H1 (cell line): ENCODE results near the gene SMIM17. TPM values are rescaled to one million over a fixed set of nuclear protein-coding genes. Genes with fewer than 3 reads are reported as not detected.

Experiments used
- CTCF ChIA-PET: fragments of 300-600 bp; sonication (Branson Sonifier 250); formaldehyde crosslinking; loops from one replicate; lab custom pipeline; 2021; ENCODE audit not compliant: partially characterized antibody; lab: Charles Lee
- POLR2A ChIA-PET: fragments of 300-600 bp; sonication (Branson Sonifier 250); formaldehyde crosslinking; loops from one replicate; lab custom pipeline; 2021; ENCODE audit warnings: inconsistent platforms; ENCODE audit not compliant: partially characterized antibody; lab: Charles Lee
- DNase-seq, 2 experiments: peaks; one replicate each; pipeline versions ENCODE4 v3.0.0 to v3.0.0-alpha.2; 2010 to 2022; ENCODE audit warnings: low spot score in 2 of 2, low read depth in 1 of 2, mixed read lengths in 1 of 2
- FAIRE-seq: peaks from 2 replicates; lab custom pipeline; 2011; peaks lifted over from hg19 to GRCh38; lab: Jason Lieb, UNC
- H2AFZ ChIP-seq: 2 replicates; pipeline ENCODE4 v1.8.1; 2012; ENCODE audit warnings: low read length, inconsistent platforms
- H2AK5ac ChIP-seq: 2 replicates; pipeline ENCODE4 v1.6.1; 2013; ENCODE audit warnings: low read depth, low read length
- H2BK120ac ChIP-seq: replicated peaks from 2 replicates; pipeline ENCODE3; 2013; ENCODE audit warnings: low read depth, low read length, inconsistent platforms
- H2BK12ac ChIP-seq: 2 replicates; pipeline ENCODE4 v1.6.1; 2013; ENCODE audit warnings: low read depth, low read length
- H2BK15ac ChIP-seq: 2 replicates; pipeline ENCODE4 v1.6.1; 2013; ENCODE audit warnings: low read length
- H2BK20ac ChIP-seq: 2 replicates; pipeline ENCODE4 v1.6.1; 2013; ENCODE audit warnings: low read length
- H2BK5ac ChIP-seq: 2 replicates; pipeline ENCODE4 v1.6.1; 2013; ENCODE audit warnings: low read depth, low read length
- H3K14ac ChIP-seq: 2 replicates; pipeline ENCODE4 v1.6.1; 2013; ENCODE audit warnings: inconsistent platforms; ENCODE audit not compliant: insufficient read length
- H3K18ac ChIP-seq: 2 replicates; pipeline ENCODE4 v1.6.1; 2013; ENCODE audit warnings: low read length; ENCODE audit errors: extremely low read depth
- H3K23ac ChIP-seq: 2 replicates; pipeline ENCODE4 v1.6.1; 2013; ENCODE audit warnings: inconsistent platforms; ENCODE audit not compliant: insufficient read length
- H3K23me2 ChIP-seq: 2 replicates; pipeline ENCODE4 v1.6.1; 2013; ENCODE audit warnings: low read depth, low read length
- H3K27ac ChIP-seq: 2 replicates; pipeline ENCODE4 v1.6.1; 2011; ENCODE audit warnings: low read depth, low read length, inconsistent platforms
- H3K27me3 ChIP-seq, 4 experiments: replicated peaks in 1 of 4; 1 replicate in 1 of 4; 2 replicates in 3 of 4; pipeline versions ENCODE4 v1.6.1 to v1.8.1; 2011 to 2013; ENCODE audit warnings: low read length in 3 of 4, mild to moderate bottlenecking in 3 of 4, inconsistent platforms in 2 of 4, mixed read lengths in 2 of 4, moderate library complexity in 1 of 4; ENCODE audit not compliant: control insufficient read depth in 3 of 4, insufficient read depth in 3 of 4; ENCODE audit errors: extremely low read depth in 1 of 4
- H3K36me3 ChIP-seq, 4 experiments: 2 replicates each; pipeline versions ENCODE4 v1.6.1 to v1.8.1; 2011 to 2013; ENCODE audit warnings: mild to moderate bottlenecking in 4 of 4, low read length in 3 of 4, moderate library complexity in 2 of 4, control low read depth in 1 of 4, inconsistent platforms in 1 of 4; ENCODE audit not compliant: insufficient read depth in 4 of 4, control insufficient read depth in 2 of 4
- H3K4ac ChIP-seq: replicated peaks from 2 replicates; pipeline ENCODE3; 2013; ENCODE audit warnings: low read length, low read depth, mixed read lengths, inconsistent platforms; ENCODE audit not compliant: insufficient read length
- H3K4me1 ChIP-seq, 4 experiments: replicated peaks in 1 of 4; 1 replicate in 1 of 4; 2 replicates in 3 of 4; pipeline versions ENCODE4 v1.6.1 to v1.8.1; 2011 to 2013; ENCODE audit warnings: low read length in 3 of 4, inconsistent platforms in 2 of 4, mixed read lengths in 1 of 4; ENCODE audit not compliant: insufficient read depth in 4 of 4, control insufficient read depth in 3 of 4
- H3K4me2 ChIP-seq, 2 experiments: 2 replicates each; pipeline versions ENCODE4 v1.6.1 to v1.8.1; 2011 to 2013; ENCODE audit warnings: low read depth in 2 of 2, low read length in 2 of 2, control low read depth in 1 of 2, inconsistent platforms in 1 of 2, mild to moderate bottlenecking in 1 of 2; ENCODE audit not compliant: insufficient read depth in 1 of 2
- H3K4me3 ChIP-seq, 4 experiments: fragments of 200-600, 300-600 bp in 1 of 4; sonication (generic), shearing (Covaris generic), sonication (Bioruptor Twin) in 1 of 4; 2 replicates each; pipeline versions ENCODE4 v1.5.1 to v1.8.1; 2011 to 2016; ENCODE audit warnings: low read length in 4 of 4, low read depth in 3 of 4, control low read depth in 2 of 4, inconsistent platforms in 2 of 4, mild to moderate bottlenecking in 2 of 4, mixed read lengths in 1 of 4, moderate library complexity in 1 of 4; ENCODE audit not compliant: insufficient read depth in 2 of 4; ENCODE audit errors: extremely low read depth in 1 of 4
- H3K56ac ChIP-seq: replicated peaks from 2 replicates; pipeline ENCODE3; 2013; ENCODE audit warnings: low read depth, mild to moderate bottlenecking, mixed read lengths, low read length, inconsistent platforms; ENCODE audit not compliant: insufficient read length
- H3K79me1 ChIP-seq: 2 replicates; pipeline ENCODE4 v1.6.1; 2013; ENCODE audit warnings: low read depth, low read length, control low read depth
- H3K79me2 ChIP-seq, 2 experiments: 2 replicates each; pipeline versions ENCODE4 v1.6.1 to v1.8.1; 2012 to 2013; ENCODE audit warnings: low read length in 2 of 2, mild to moderate bottlenecking in 2 of 2, inconsistent platforms in 1 of 2; ENCODE audit not compliant: insufficient read depth in 2 of 2, control insufficient read depth in 1 of 2
- H3K9ac ChIP-seq, 4 experiments: replicated peaks in 1 of 4; 1 replicate in 1 of 4; 2 replicates in 3 of 4; pipeline versions ENCODE4 v1.6.1 to v1.8.1; 2011 to 2013; ENCODE audit warnings: low read depth in 3 of 4, low read length in 3 of 4, control low read depth in 2 of 4, mild to moderate bottlenecking in 2 of 4, moderate library complexity in 2 of 4, inconsistent platforms in 1 of 4; ENCODE audit errors: extremely low read depth in 1 of 4
- H3K9me3 ChIP-seq, 2 experiments: 2 replicates each; pipeline versions ENCODE4 v1.6.1 to v1.8.1; 2012 to 2013; ENCODE audit warnings: mild to moderate bottlenecking in 2 of 2, moderate library complexity in 2 of 2, control low read depth in 1 of 2, inconsistent platforms in 1 of 2, low read depth in 1 of 2, low read length in 1 of 2, mixed read lengths in 1 of 2; ENCODE audit not compliant: insufficient read depth in 2 of 2
- H4K20me1 ChIP-seq, 2 experiments: replicated peaks in 1 of 2; 2 replicates each; pipeline versions ENCODE3 to v1.8.1; 2011 to 2013; ENCODE audit warnings: inconsistent platforms in 2 of 2, low read length in 2 of 2, mild to moderate bottlenecking in 1 of 2; ENCODE audit not compliant: insufficient read depth in 2 of 2, control insufficient read depth in 1 of 2
- H4K5ac ChIP-seq: 2 replicates; pipeline ENCODE4 v1.6.1; 2013; ENCODE audit warnings: low read length, low read depth, mixed read lengths, inconsistent platforms; ENCODE audit not compliant: insufficient read length
- H4K8ac ChIP-seq: 2 replicates; pipeline ENCODE4 v1.8.0; 2013; ENCODE audit warnings: mild to moderate bottlenecking, moderate library complexity, low read length, inconsistent platforms; ENCODE audit not compliant: insufficient read depth; ENCODE audit errors: extremely low read depth
- H4K91ac ChIP-seq: replicated peaks from 2 replicates; pipeline ENCODE3; 2013; ENCODE audit warnings: low read length, mixed read lengths, inconsistent platforms; ENCODE audit not compliant: insufficient read length
- ASH2L ChIP-seq: fragments of 200-600, 300-600 bp; sonication (generic); IDR thresholded peaks from one replicate; pipeline ENCODE4 v1.7.1; 2017; ENCODE audit warnings: low read length
- CEBPB ChIP-seq: IDR thresholded peaks from 2 replicates; pipeline ENCODE4 v1.6.1; 2012; ENCODE audit warnings: low read depth, low read length
- CHD2 ChIP-seq: IDR thresholded peaks from 2 replicates; pipeline ENCODE4 v1.6.1; 2012; ENCODE audit warnings: low read length, improper control_type of control experiment
- RAD21 ChIP-seq, 2 experiments: IDR thresholded peaks in 1 of 2; conservative IDR thresholded peaks in 1 of 2; 2 replicates each; pipeline ENCODE4 v1.6.1; 2011; ENCODE audit warnings: low read depth in 2 of 2, low read length in 2 of 2, improper control_type of control experiment in 1 of 2, inconsistent platforms in 1 of 2, mild to moderate bottlenecking in 1 of 2, moderate library complexity in 1 of 2
- RBBP5 ChIP-seq: IDR thresholded peaks from 2 replicates; pipeline ENCODE4 v1.7.1; 2012; ENCODE audit warnings: low read depth, mild to moderate bottlenecking, inconsistent platforms, low read length, moderate library complexity, borderline replicate concordance
- RNF2 ChIP-seq: fragments of 200-900, 300-1000 bp; sonication (generic); IDR thresholded peaks from 2 replicates; pipeline ENCODE4 v1.7.1; 2016; ENCODE audit warnings: borderline replicate concordance, low read depth, mild to moderate bottlenecking, antibody characterized with exemption, low read length; ENCODE audit not compliant: poor library complexity, severe bottlenecking; ENCODE audit errors: missing control alignments
- SP1 ChIP-seq: IDR thresholded peaks from 2 replicates; pipeline ENCODE4 v1.6.1; 2011; ENCODE audit warnings: low read depth, low read length
- SP4 ChIP-seq: IDR thresholded peaks from 2 replicates; pipeline ENCODE4 v1.6.1; 2012; ENCODE audit warnings: low read length, inconsistent platforms
- WGBS, 2 experiments: shearing (Covaris generic) in 1 of 2; methylation state at CpG; one replicate each; pipeline versions ENCODE4 v1.1.6 to v1.1.7; 2013 to 2015; ENCODE audit warnings: low lambda C conversion rate in 2 of 2, mixed read lengths in 2 of 2, inconsistent platforms in 1 of 2, low coverage in 1 of 2, missing lambda C conversion rate in 1 of 2; ENCODE audit not compliant: insufficient replicate concordance in 2 of 2, insufficient coverage in 1 of 2, insufficient read length in 1 of 2; ENCODE audit errors: extremely low coverage in 1 of 2, missing lambda C conversion rate in 1 of 2; 5-methylcytosine and 5-hydroxymethylcytosine counted together
- polyA plus RNA-seq, 7 experiments: library from polyadenylated mRNA; depleted of rRNA in 3 of 7; stranded (reverse) in 5 of 7; unstranded in 2 of 7; fragments of >200 nt in 5 of 7; fragments of 200-250 nt in 2 of 7; gene quantifications; 1 replicate in 5 of 7; 2 replicates in 1 of 7; 4 replicates in 1 of 7; pipeline versions ENCODE4 v1.2.1 to v1.2.3, GENCODE V29; 2011 to 2013; ENCODE audit warnings: missing spikeins in 2 of 7, mixed read lengths in 2 of 7
- total RNA-seq: library from RNA; stranded (reverse); fragmentation: NEBNext Ultra II Directional; extraction: Animal tissue kit (Norgen Biotek cat#: 25700); gene quantifications from 2 replicates; pipeline ENCODE4 v1.2.1, GENCODE V29; 2021
- TF ChIP-seq, protein P1 (sequence below), 3 experiments: IDR thresholded peaks; 1 replicate in 2 of 3; 2 replicates in 1 of 3; pipeline versions ENCODE4 v1.5.1 to v1.6.1; 2011; ENCODE audit warnings: low read length in 3 of 3, mild to moderate bottlenecking in 3 of 3, inconsistent platforms in 2 of 3, low read depth in 1 of 3, moderate library complexity in 1 of 3; ENCODE audit not compliant: insufficient read depth in 1 of 3; ENCODE audit errors: control extremely low read depth in 1 of 3
- TF ChIP-seq, protein P2 (sequence below): IDR thresholded peaks from 2 replicates; pipeline ENCODE4 v1.6.1; 2012; ENCODE audit warnings: low read length, inconsistent platforms

Gene SMIM17
- total and polyA plus RNA-seq, 2 of the 8 experiments (the other 6 are each of a cell fraction or from before 2014, with no cell fraction given): 0.06 TPM; not detected in 1

DNA sequence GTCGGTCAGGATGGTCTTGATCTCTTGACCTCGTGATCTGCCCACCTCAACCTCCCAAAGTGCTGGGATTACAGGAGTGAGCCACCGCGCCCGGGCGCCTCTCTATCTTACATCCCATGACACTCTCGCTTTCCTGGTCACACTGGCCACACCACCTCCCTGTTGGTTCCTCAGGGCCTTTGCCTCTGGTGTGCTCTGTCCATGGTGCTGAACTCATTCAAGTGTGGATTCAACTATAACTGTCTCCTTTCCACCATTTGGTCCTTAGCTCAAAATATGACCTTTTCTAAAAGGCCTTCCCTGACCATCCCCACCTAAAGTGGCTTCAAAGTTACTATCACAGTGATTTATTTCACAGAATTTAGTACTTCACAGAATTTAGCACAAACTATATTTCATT, 3.7 kb upstream of the SMIM17 start:
- Histone ChIP-seq H3K79me2 (no peaks in the 10 kb centered on the region), H4K8ac (no peak overlapping the region), H3K4ac (no peak overlapping the region), H2BK120ac (no peak overlapping the region), H3K4me1 (no peaks in the 10 kb centered on the region), H3K9me3 (peaks cover 50 to 68% of the 10 kb centered on the region in 2 experiments), H3K36me3 (no peaks in the 10 kb centered on the region), H4K91ac (no peak overlapping the region), H4K20me1 (no peaks in the 10 kb centered on the region), H3K14ac (no peak overlapping the region), H2BK12ac (no peak overlapping the region), H3K79me1 (no peaks in the 10 kb centered on the region), H3K18ac (no peak overlapping the region), H3K23me2 (no peaks in the 10 kb centered on the region), H3K27ac (no peak overlapping the region), H2AK5ac (no peak overlapping the region), H3K4me2 (no peak overlapping the region), H3K4me3 (no peak overlapping the region), H4K5ac (no peak overlapping the region), H2BK5ac (no peak overlapping the region), H3K27me3 (no peaks in the 10 kb centered on the region), H3K56ac (no peak overlapping the region), H3K9ac (no peak overlapping the region), H2AFZ (no peak overlapping the region), H3K23ac (no peak overlapping the region), H2BK15ac (no peak overlapping the region), H2BK20ac (no peak overlapping the region)
- no peak for DNase-seq
- ChIA-PET POLR2A (no interaction called here), CTCF (interaction anchor here (0.7 kb wide), 1 partner anchor 92 kb away, joined by 3 read pairs; no protein-coding TSS in a partner anchor)
- 91% methylated on average over 7 of the region's 7 CpGs; no CpG with 5 or more reads in 1 of the 2 experiments for WGBS, 2 experiments
- no peak for FAIRE-seq
- TF ChIP-seq RAD21 (IDR thresholded peaks at IDR 0.05 in 1 of 2, conservative IDR thresholded peaks at IDR 0.05 in 1 of 2; ENCODE audit: low read depth in 2 of 2, low read length in 2 of 2): no peak
- TF ChIP-seq SP1: no peak
- no peak for TF ChIP-seq ASH2L
- no peak for TF ChIP-seq CEBPB
- TF ChIP-seq, protein P1, sequence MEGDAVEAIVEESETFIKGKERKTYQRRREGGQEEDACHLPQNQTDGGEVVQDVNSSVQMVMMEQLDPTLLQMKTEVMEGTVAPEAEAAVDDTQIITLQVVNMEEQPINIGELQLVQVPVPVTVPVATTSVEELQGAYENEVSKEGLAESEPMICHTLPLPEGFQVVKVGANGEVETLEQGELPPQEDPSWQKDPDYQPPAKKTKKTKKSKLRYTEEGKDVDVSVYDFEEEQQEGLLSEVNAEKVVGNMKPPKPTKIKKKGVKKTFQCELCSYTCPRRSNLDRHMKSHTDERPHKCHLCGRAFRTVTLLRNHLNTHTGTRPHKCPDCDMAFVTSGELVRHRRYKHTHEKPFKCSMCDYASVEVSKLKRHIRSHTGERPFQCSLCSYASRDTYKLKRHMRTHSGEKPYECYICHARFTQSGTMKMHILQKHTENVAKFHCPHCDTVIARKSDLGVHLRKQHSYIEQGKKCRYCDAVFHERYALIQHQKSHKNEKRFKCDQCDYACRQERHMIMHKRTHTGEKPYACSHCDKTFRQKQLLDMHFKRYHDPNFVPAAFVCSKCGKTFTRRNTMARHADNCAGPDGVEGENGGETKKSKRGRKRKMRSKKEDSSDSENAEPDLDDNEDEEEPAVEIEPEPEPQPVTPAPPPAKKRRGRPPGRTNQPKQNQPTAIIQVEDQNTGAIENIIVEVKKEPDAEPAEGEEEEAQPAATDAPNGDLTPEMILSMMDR (IDR thresholded peaks at IDR 0.05; ENCODE audit: control extremely low read depth in 1 of 3, insufficient read depth in 1 of 3, low read depth in 1 of 3, low read length in 3 of 3): no peak
- TF ChIP-seq RBBP5: no peak
- no peak for TF ChIP-seq CHD2
- TF ChIP-seq RNF2: no peak
- TF ChIP-seq, protein P2, sequence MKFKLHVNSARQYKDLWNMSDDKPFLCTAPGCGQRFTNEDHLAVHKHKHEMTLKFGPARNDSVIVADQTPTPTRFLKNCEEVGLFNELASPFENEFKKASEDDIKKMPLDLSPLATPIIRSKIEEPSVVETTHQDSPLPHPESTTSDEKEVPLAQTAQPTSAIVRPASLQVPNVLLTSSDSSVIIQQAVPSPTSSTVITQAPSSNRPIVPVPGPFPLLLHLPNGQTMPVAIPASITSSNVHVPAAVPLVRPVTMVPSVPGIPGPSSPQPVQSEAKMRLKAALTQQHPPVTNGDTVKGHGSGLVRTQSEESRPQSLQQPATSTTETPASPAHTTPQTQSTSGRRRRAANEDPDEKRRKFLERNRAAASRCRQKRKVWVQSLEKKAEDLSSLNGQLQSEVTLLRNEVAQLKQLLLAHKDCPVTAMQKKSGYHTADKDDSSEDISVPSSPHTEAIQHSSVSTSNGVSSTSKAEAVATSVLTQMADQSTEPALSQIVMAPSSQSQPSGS: no peak
- TF ChIP-seq SP4: no peak
